ENCODE data around the gene ZC3H4. TPM values are rescaled to one million over a fixed set of nuclear protein-coding genes. Genes with fewer than 3 reads are reported as not detected.

Gene ZC3H4
- total and polyA plus RNA-seq, 9 of the 15 experiments (the other 6 are each of a cell fraction or from before 2014, with no cell fraction given): 2.2 to 75.6 (median 18.3) TPM

GRCh38 chr19:47130589-47131227, 17.1 kb upstream of the ZC3H4 start, which contains the start of gene SAE1 (continued):
- no peak for TF ChIP-seq U2AF2 (optimal IDR thresholded peaks at IDR 0.05; ENCODE audit: low read depth, low read length)
- no peak for TF ChIP-seq TAL1 (IDR thresholded peaks at IDR 0.05)
- TF ChIP-seq SAFB (IDR thresholded peaks at IDR 0.05; ENCODE audit: borderline replicate concordance, low read depth, low read length): no peak
- no peak for TF ChIP-seq FOXJ3 (CRISPR knock-in tag; IDR thresholded peaks at IDR 0.05)
- TF ChIP-seq ZNF124 (CRISPR knock-in tag; IDR thresholded peaks at IDR 0.05): no peak
- no peak for TF ChIP-seq ZNF764 (CRISPR knock-in tag; IDR thresholded peaks at IDR 0.05; ENCODE audit: low read depth)
- no peak for TF ChIP-seq MTF1 (CRISPR knock-in tag; IDR thresholded peaks at IDR 0.05; ENCODE audit: borderline replicate concordance)
- no peak for TF ChIP-seq ZFP36 (IDR thresholded peaks at IDR 0.05; ENCODE audit: low read depth, low read length, partially characterized antibody)
- no peak for TF ChIP-seq BRF1 (IDR thresholded peaks at IDR 0.05; ENCODE audit: borderline replicate concordance, extremely low read depth, insufficient read length)
- TF ChIP-seq MCM2 (IDR thresholded peaks at IDR 0.05; ENCODE audit: low read depth): no peak
- peak; percentile 96 for TF ChIP-seq EP400 (IDR thresholded peaks at IDR 0.05)
- TF ChIP-seq ATF2 (CRISPR knock-in tag; IDR thresholded peaks at IDR 0.05): no peak
- TF ChIP-seq SETDB1 (IDR thresholded peaks at IDR 0.05; ENCODE audit: low read length): no peak
- TF ChIP-seq ATF7 (IDR thresholded peaks at IDR 0.05): peak; percentile 75
- no peak for TF ChIP-seq RERE (CRISPR knock-in tag; IDR thresholded peaks at IDR 0.05; ENCODE audit: borderline replicate concordance)
- no peak for TF ChIP-seq MCM7 (IDR thresholded peaks at IDR 0.05)
- no peak for TF ChIP-seq E2F8 (IDR thresholded peaks at IDR 0.05; ENCODE audit: low read depth, partially characterized antibody)
- no peak for TF ChIP-seq NCOA1 (IDR thresholded peaks at IDR 0.05; ENCODE audit: low read depth)
- TF ChIP-seq NFIX (CRISPR knock-in tag; IDR thresholded peaks at IDR 0.05; ENCODE audit: low read depth): no peak
- no peak; the same call in 1 of the 2 replicates for TF ChIP-seq ZNF263 (CRISPR knock-in tag; IDR thresholded peaks at IDR 0.05; ENCODE audit: borderline replicate concordance)
- TF ChIP-seq CHCHD3 (CRISPR knock-in tag; IDR thresholded peaks at IDR 0.05): no peak
